ENCODE measurements around the gene PIGT.

GRCh38 chr20:45407067-45407745 lies 8.7 kb upstream of the PIGT start:
- TF ChIP-seq CTCF (conservative IDR thresholded peaks at IDR 0.05 in 1 of 2, IDR thresholded peaks at IDR 0.05 in 1 of 2; ENCODE audit: low read depth in 1 of 2, low read length in 2 of 2) (no peak), EZH2 (IDR thresholded peaks at IDR 0.05; ENCODE audit: low read length, missing control alignments) (no peak)

All from fibroblast of lung (primary cell).